ENCODE measurements around the gene ARID1A.

- no peak for TF ChIP-seq CTCF (conservative IDR thresholded peaks at IDR 0.05 in 1 of 2, IDR thresholded peaks at IDR 0.05 in 1 of 2; ENCODE audit: extremely low read depth in 1 of 2, insufficient read depth in 1 of 2, low read depth in 1 of 2, low read length in 2 of 2)
- no peak for TF ChIP-seq EZH2 (IDR thresholded peaks at IDR 0.05; ENCODE audit: borderline replicate concordance, low read length)
Observed at GRCh38 chr1:26697978-26698849, 2.4 kb downstream of the ARID1A start.
